H1 (cell line): Measurements from ENCODE around the gene PRPS1. TPM values are rescaled to one million over a fixed set of nuclear protein-coding genes. Genes with fewer than 3 reads are reported as not detected.

Source experiments
- CTCF ChIA-PET: fragments of 300-600 bp; sonication (Branson Sonifier 250); formaldehyde crosslinking; loops from one replicate; lab custom pipeline; 2021; ENCODE audit not compliant: partially characterized antibody; lab: Charles Lee
- POLR2A ChIA-PET: fragments of 300-600 bp; sonication (Branson Sonifier 250); formaldehyde crosslinking; loops from one replicate; lab custom pipeline; 2021; ENCODE audit warnings: inconsistent platforms; ENCODE audit not compliant: partially characterized antibody; lab: Charles Lee
- DNase-seq, 2 experiments: peaks; one replicate each; pipeline versions ENCODE4 v3.0.0 to v3.0.0-alpha.2; 2010 to 2022; ENCODE audit warnings: low spot score in 2 of 2, low read depth in 1 of 2, mixed read lengths in 1 of 2
- FAIRE-seq: peaks from 2 replicates; lab custom pipeline; 2011; peaks lifted over from hg19 to GRCh38; lab: Jason Lieb, UNC
- H2AFZ ChIP-seq: 2 replicates; pipeline ENCODE4 v1.8.1; 2012; ENCODE audit warnings: low read length, inconsistent platforms
- H2AK5ac ChIP-seq: 2 replicates; pipeline ENCODE4 v1.6.1; 2013; ENCODE audit warnings: low read depth, low read length
- H2BK120ac ChIP-seq: replicated peaks from 2 replicates; pipeline ENCODE3; 2013; ENCODE audit warnings: low read depth, low read length, inconsistent platforms
- H2BK12ac ChIP-seq: 2 replicates; pipeline ENCODE4 v1.6.1; 2013; ENCODE audit warnings: low read depth, low read length
- H2BK15ac ChIP-seq: 2 replicates; pipeline ENCODE4 v1.6.1; 2013; ENCODE audit warnings: low read length
- H2BK20ac ChIP-seq: 2 replicates; pipeline ENCODE4 v1.6.1; 2013; ENCODE audit warnings: low read length
- H2BK5ac ChIP-seq: 2 replicates; pipeline ENCODE4 v1.6.1; 2013; ENCODE audit warnings: low read depth, low read length
- H3K14ac ChIP-seq: 2 replicates; pipeline ENCODE4 v1.6.1; 2013; ENCODE audit warnings: inconsistent platforms; ENCODE audit not compliant: insufficient read length
- H3K18ac ChIP-seq: 2 replicates; pipeline ENCODE4 v1.6.1; 2013; ENCODE audit warnings: low read length; ENCODE audit errors: extremely low read depth
- H3K23ac ChIP-seq: 2 replicates; pipeline ENCODE4 v1.6.1; 2013; ENCODE audit warnings: inconsistent platforms; ENCODE audit not compliant: insufficient read length
- H3K23me2 ChIP-seq: 2 replicates; pipeline ENCODE4 v1.6.1; 2013; ENCODE audit warnings: low read depth, low read length
- H3K27ac ChIP-seq: 2 replicates; pipeline ENCODE4 v1.6.1; 2011; ENCODE audit warnings: low read depth, low read length, inconsistent platforms
- H3K27me3 ChIP-seq, 4 experiments: replicated peaks in 1 of 4; 1 replicate in 1 of 4; 2 replicates in 3 of 4; pipeline versions ENCODE4 v1.6.1 to v1.8.1; 2011 to 2013; ENCODE audit warnings: low read length in 3 of 4, mild to moderate bottlenecking in 3 of 4, inconsistent platforms in 2 of 4, mixed read lengths in 2 of 4, moderate library complexity in 1 of 4; ENCODE audit not compliant: control insufficient read depth in 3 of 4, insufficient read depth in 3 of 4; ENCODE audit errors: extremely low read depth in 1 of 4
- H3K36me3 ChIP-seq, 4 experiments: 2 replicates each; pipeline versions ENCODE4 v1.6.1 to v1.8.1; 2011 to 2013; ENCODE audit warnings: mild to moderate bottlenecking in 4 of 4, low read length in 3 of 4, moderate library complexity in 2 of 4, control low read depth in 1 of 4, inconsistent platforms in 1 of 4; ENCODE audit not compliant: insufficient read depth in 4 of 4, control insufficient read depth in 2 of 4
- H3K4ac ChIP-seq: replicated peaks from 2 replicates; pipeline ENCODE3; 2013; ENCODE audit warnings: low read length, low read depth, mixed read lengths, inconsistent platforms; ENCODE audit not compliant: insufficient read length
- H3K4me1 ChIP-seq, 4 experiments: replicated peaks in 1 of 4; 1 replicate in 1 of 4; 2 replicates in 3 of 4; pipeline versions ENCODE4 v1.6.1 to v1.8.1; 2011 to 2013; ENCODE audit warnings: low read length in 3 of 4, inconsistent platforms in 2 of 4, mixed read lengths in 1 of 4; ENCODE audit not compliant: insufficient read depth in 4 of 4, control insufficient read depth in 3 of 4
- H3K4me2 ChIP-seq, 2 experiments: 2 replicates each; pipeline versions ENCODE4 v1.6.1 to v1.8.1; 2011 to 2013; ENCODE audit warnings: low read depth in 2 of 2, low read length in 2 of 2, control low read depth in 1 of 2, inconsistent platforms in 1 of 2, mild to moderate bottlenecking in 1 of 2; ENCODE audit not compliant: insufficient read depth in 1 of 2
- H3K4me3 ChIP-seq, 4 experiments: fragments of 200-600, 300-600 bp in 1 of 4; sonication (generic), shearing (Covaris generic), sonication (Bioruptor Twin) in 1 of 4; 2 replicates each; pipeline versions ENCODE4 v1.5.1 to v1.8.1; 2011 to 2016; ENCODE audit warnings: low read length in 4 of 4, low read depth in 3 of 4, control low read depth in 2 of 4, inconsistent platforms in 2 of 4, mild to moderate bottlenecking in 2 of 4, mixed read lengths in 1 of 4, moderate library complexity in 1 of 4; ENCODE audit not compliant: insufficient read depth in 2 of 4; ENCODE audit errors: extremely low read depth in 1 of 4
- H3K56ac ChIP-seq: replicated peaks from 2 replicates; pipeline ENCODE3; 2013; ENCODE audit warnings: low read depth, mild to moderate bottlenecking, mixed read lengths, low read length, inconsistent platforms; ENCODE audit not compliant: insufficient read length
- H3K79me1 ChIP-seq: 2 replicates; pipeline ENCODE4 v1.6.1; 2013; ENCODE audit warnings: low read depth, low read length, control low read depth
- H3K79me2 ChIP-seq, 2 experiments: 2 replicates each; pipeline versions ENCODE4 v1.6.1 to v1.8.1; 2012 to 2013; ENCODE audit warnings: low read length in 2 of 2, mild to moderate bottlenecking in 2 of 2, inconsistent platforms in 1 of 2; ENCODE audit not compliant: insufficient read depth in 2 of 2, control insufficient read depth in 1 of 2
- H3K9ac ChIP-seq, 4 experiments: replicated peaks in 1 of 4; 1 replicate in 1 of 4; 2 replicates in 3 of 4; pipeline versions ENCODE4 v1.6.1 to v1.8.1; 2011 to 2013; ENCODE audit warnings: low read depth in 3 of 4, low read length in 3 of 4, control low read depth in 2 of 4, mild to moderate bottlenecking in 2 of 4, moderate library complexity in 2 of 4, inconsistent platforms in 1 of 4; ENCODE audit errors: extremely low read depth in 1 of 4
- H3K9me3 ChIP-seq, 2 experiments: 2 replicates each; pipeline versions ENCODE4 v1.6.1 to v1.8.1; 2012 to 2013; ENCODE audit warnings: mild to moderate bottlenecking in 2 of 2, moderate library complexity in 2 of 2, control low read depth in 1 of 2, inconsistent platforms in 1 of 2, low read depth in 1 of 2, low read length in 1 of 2, mixed read lengths in 1 of 2; ENCODE audit not compliant: insufficient read depth in 2 of 2
- H4K20me1 ChIP-seq, 2 experiments: replicated peaks in 1 of 2; 2 replicates each; pipeline versions ENCODE3 to v1.8.1; 2011 to 2013; ENCODE audit warnings: inconsistent platforms in 2 of 2, low read length in 2 of 2, mild to moderate bottlenecking in 1 of 2; ENCODE audit not compliant: insufficient read depth in 2 of 2, control insufficient read depth in 1 of 2
- H4K5ac ChIP-seq: 2 replicates; pipeline ENCODE4 v1.6.1; 2013; ENCODE audit warnings: low read length, low read depth, mixed read lengths, inconsistent platforms; ENCODE audit not compliant: insufficient read length
- H4K8ac ChIP-seq: 2 replicates; pipeline ENCODE4 v1.8.0; 2013; ENCODE audit warnings: mild to moderate bottlenecking, moderate library complexity, low read length, inconsistent platforms; ENCODE audit not compliant: insufficient read depth; ENCODE audit errors: extremely low read depth
- H4K91ac ChIP-seq: replicated peaks from 2 replicates; pipeline ENCODE3; 2013; ENCODE audit warnings: low read length, mixed read lengths, inconsistent platforms; ENCODE audit not compliant: insufficient read length
- BACH1 ChIP-seq: IDR thresholded peaks from 2 replicates; pipeline ENCODE4 v1.6.1; 2012; ENCODE audit warnings: low read length, improper control_type of control experiment
- BCL11A ChIP-seq, 2 experiments: IDR thresholded peaks; one replicate each; pipeline ENCODE4 v1.6.1; 2011; ENCODE audit warnings: low read depth in 2 of 2, low read length in 2 of 2, mild to moderate bottlenecking in 2 of 2
- BRCA1 ChIP-seq: IDR thresholded peaks from 2 replicates; pipeline ENCODE4 v1.6.1; 2012; ENCODE audit warnings: low read depth, low read length, improper control_type of control experiment
- CBX5 ChIP-seq: fragments of 300-800, 300-1000 bp; sonication (generic); IDR thresholded peaks from 2 replicates; pipeline ENCODE4 v1.7.1; 2016; ENCODE audit warnings: antibody characterized with exemption, low read length, low read depth
- KDM4A ChIP-seq: IDR thresholded peaks from one replicate; pipeline ENCODE4 v1.7.1; 2012; ENCODE audit warnings: low read depth, mild to moderate bottlenecking, moderate library complexity, low read length, inconsistent platforms; ENCODE audit not compliant: severe bottlenecking
- KDM5A ChIP-seq: fragments of 200-600 bp; IDR thresholded peaks from 2 replicates; pipeline ENCODE4 v1.7.1; 2012; ENCODE audit warnings: mild to moderate bottlenecking, low read length, inconsistent platforms, mixed read lengths
- NANOG ChIP-seq: IDR thresholded peaks from 2 replicates; pipeline ENCODE4 v1.6.1; 2011; ENCODE audit warnings: low read length, low read depth, mild to moderate bottlenecking, inconsistent platforms; ENCODE audit not compliant: insufficient read depth, poor library complexity, severe bottlenecking
- NRF1 ChIP-seq: IDR thresholded peaks from 2 replicates; pipeline ENCODE4 v1.6.1; 2011; ENCODE audit warnings: mild to moderate bottlenecking, low read depth, low read length, improper control_type of control experiment
- POLR2A ChIP-seq, 2 experiments: IDR thresholded peaks; 1 replicate in 1 of 2; 2 replicates in 1 of 2; pipeline ENCODE4 v1.6.1; 2011; ENCODE audit warnings: low read depth in 2 of 2, low read length in 2 of 2, mild to moderate bottlenecking in 2 of 2; ENCODE audit errors: control extremely low read depth in 1 of 2
- POLR2AphosphoS5 ChIP-seq: IDR thresholded peaks from 2 replicates; pipeline ENCODE4 v1.6.1; 2011; ENCODE audit warnings: low read depth, low read length
- RNF2 ChIP-seq: fragments of 200-900, 300-1000 bp; sonication (generic); IDR thresholded peaks from 2 replicates; pipeline ENCODE4 v1.7.1; 2016; ENCODE audit warnings: borderline replicate concordance, low read depth, mild to moderate bottlenecking, antibody characterized with exemption, low read length; ENCODE audit not compliant: poor library complexity, severe bottlenecking; ENCODE audit errors: missing control alignments
- TBP ChIP-seq: IDR thresholded peaks from 2 replicates; pipeline ENCODE4 v1.6.1; 2011; ENCODE audit warnings: low read depth, low read length, improper control_type of control experiment
- WGBS, 2 experiments: shearing (Covaris generic) in 1 of 2; methylation state at CpG; one replicate each; pipeline versions ENCODE4 v1.1.6 to v1.1.7; 2013 to 2015; ENCODE audit warnings: low lambda C conversion rate in 2 of 2, mixed read lengths in 2 of 2, inconsistent platforms in 1 of 2, low coverage in 1 of 2, missing lambda C conversion rate in 1 of 2; ENCODE audit not compliant: insufficient replicate concordance in 2 of 2, insufficient coverage in 1 of 2, insufficient read length in 1 of 2; ENCODE audit errors: extremely low coverage in 1 of 2, missing lambda C conversion rate in 1 of 2; 5-methylcytosine and 5-hydroxymethylcytosine counted together
- polyA plus RNA-seq, 7 experiments: library from polyadenylated mRNA; depleted of rRNA in 3 of 7; stranded (reverse) in 5 of 7; unstranded in 2 of 7; fragments of >200 nt in 5 of 7; fragments of 200-250 nt in 2 of 7; gene quantifications; 1 replicate in 5 of 7; 2 replicates in 1 of 7; 4 replicates in 1 of 7; pipeline versions ENCODE4 v1.2.1 to v1.2.3, GENCODE V29; 2011 to 2013; ENCODE audit warnings: missing spikeins in 2 of 7, mixed read lengths in 2 of 7
- total RNA-seq: library from RNA; stranded (reverse); fragmentation: NEBNext Ultra II Directional; extraction: Animal tissue kit (Norgen Biotek cat#: 25700); gene quantifications from 2 replicates; pipeline ENCODE4 v1.2.1, GENCODE V29; 2021
- TF ChIP-seq, protein P1 (sequence below): IDR thresholded peaks from 2 replicates; pipeline ENCODE4 v1.6.1; 2012; ENCODE audit warnings: inconsistent platforms
- TF ChIP-seq, protein P2 (sequence below): IDR thresholded peaks from 2 replicates; pipeline ENCODE4 v1.6.1; 2011; ENCODE audit warnings: low read length, improper control_type of control experiment

The PRPS1 gene
- total and polyA plus RNA-seq, 2 of the 8 experiments (the other 6 are each of a cell fraction or from before 2014, with no cell fraction given) = 90.1 to 110 TPM

DNA sequence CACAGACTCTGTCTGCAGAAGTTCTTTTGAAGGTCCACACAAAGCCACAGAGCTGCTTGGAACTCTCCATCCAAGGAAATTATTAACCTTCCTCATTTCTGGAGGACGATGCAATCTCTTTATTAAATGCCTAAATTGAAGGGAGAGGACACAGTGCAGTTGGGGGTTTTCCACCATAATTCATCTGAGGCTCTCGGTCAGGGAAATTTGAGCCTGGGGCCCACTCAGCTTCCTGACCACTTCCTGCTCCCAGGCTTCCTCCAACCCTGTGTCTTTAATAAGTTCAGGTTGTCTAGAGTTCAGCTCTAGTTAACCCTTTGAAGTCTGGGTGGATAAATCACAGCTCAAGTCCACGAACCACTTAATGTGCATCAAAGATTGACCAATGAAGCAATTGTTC is 58.5 kb downstream of the PRPS1 start:
- Histone ChIP-seq H3K27ac (no peak overlapping the region), H2BK12ac (no peak overlapping the region), H4K5ac (no peak overlapping the region), H2BK120ac (no peak overlapping the region), H2AFZ (no peak overlapping the region), H4K8ac (no peak overlapping the region), H3K14ac (no peak overlapping the region), H3K23ac (no peak overlapping the region), H4K91ac (no peak overlapping the region), H3K18ac (no peak overlapping the region), H3K4me3 (no peak overlapping the region), H3K79me2 (no peaks in the 10 kb centered on the region), H4K20me1 (no peaks in the 10 kb centered on the region), H3K4ac (no peak overlapping the region), H3K9ac (no peak overlapping the region), H3K9me3 (no peaks in the 10 kb centered on the region), H3K4me2 (no peak overlapping the region), H2AK5ac (no peak overlapping the region), H3K23me2 (no peaks in the 10 kb centered on the region), H3K36me3 (no peaks in the 10 kb centered on the region), H3K27me3 (no peaks in the 10 kb centered on the region), H2BK20ac (no peak overlapping the region), H3K79me1 (no peaks in the 10 kb centered on the region), H2BK5ac (no peak overlapping the region), H3K56ac (no peak overlapping the region), H2BK15ac (no peak overlapping the region), H3K4me1 (no peaks in the 10 kb centered on the region)
- POLR2A ChIA-PET = no interaction called here
- no peak for DNase-seq
- no peak for FAIRE-seq
- 78% methylated on average over 3 of the region's 3 CpGs; no CpG with 5 or more reads in 1 of the 2 experiments for WGBS, 2 experiments
- CTCF ChIA-PET = interaction anchor here (1.1 to 1.8 kb wide), 5 partner anchors 9 to 30 kb away, joined by 3 to 9 read pairs (median 7); no protein-coding TSS in a partner anchor
- TF ChIP-seq NANOG (no peak), KDM5A (no peak), CBX5 (no peak), POLR2AphosphoS5 (no peak), NRF1 (no peak), BCL11A (IDR thresholded peaks at IDR 0.05; ENCODE audit: low read depth in 2 of 2, low read length in 2 of 2) (no peak), POLR2A (IDR thresholded peaks at IDR 0.05; ENCODE audit: control extremely low read depth in 1 of 2, low read depth in 2 of 2, low read length in 2 of 2) (no peak), BACH1 (no peak), TBP (no peak), BRCA1 (no peak), RNF2 (no peak), KDM4A (no peak)
- TF ChIP-seq, protein P1, sequence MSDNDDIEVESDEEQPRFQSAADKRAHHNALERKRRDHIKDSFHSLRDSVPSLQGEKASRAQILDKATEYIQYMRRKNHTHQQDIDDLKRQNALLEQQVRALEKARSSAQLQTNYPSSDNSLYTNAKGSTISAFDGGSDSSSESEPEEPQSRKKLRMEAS = no peak
- TF ChIP-seq, protein P2, sequence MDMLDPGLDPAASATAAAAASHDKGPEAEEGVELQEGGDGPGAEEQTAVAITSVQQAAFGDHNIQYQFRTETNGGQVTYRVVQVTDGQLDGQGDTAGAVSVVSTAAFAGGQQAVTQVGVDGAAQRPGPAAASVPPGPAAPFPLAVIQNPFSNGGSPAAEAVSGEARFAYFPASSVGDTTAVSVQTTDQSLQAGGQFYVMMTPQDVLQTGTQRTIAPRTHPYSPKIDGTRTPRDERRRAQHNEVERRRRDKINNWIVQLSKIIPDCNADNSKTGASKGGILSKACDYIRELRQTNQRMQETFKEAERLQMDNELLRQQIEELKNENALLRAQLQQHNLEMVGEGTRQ = no peak
